Stromal cell of bone marrow (primary cell): ENCODE data around the gene RASSF5.
"Not testable (repeated sequence)": the region's sequence is repeated elsewhere in the genome, so short reads cannot be mapped to it uniquely, and the experiment has no call there.

Experiments used
- DNase-seq: peaks from one replicate; pipeline ENCODE4 v3.0.0-alpha.2; 2012; ENCODE audit warnings: low read depth

The RASSF5 gene

DNA sequence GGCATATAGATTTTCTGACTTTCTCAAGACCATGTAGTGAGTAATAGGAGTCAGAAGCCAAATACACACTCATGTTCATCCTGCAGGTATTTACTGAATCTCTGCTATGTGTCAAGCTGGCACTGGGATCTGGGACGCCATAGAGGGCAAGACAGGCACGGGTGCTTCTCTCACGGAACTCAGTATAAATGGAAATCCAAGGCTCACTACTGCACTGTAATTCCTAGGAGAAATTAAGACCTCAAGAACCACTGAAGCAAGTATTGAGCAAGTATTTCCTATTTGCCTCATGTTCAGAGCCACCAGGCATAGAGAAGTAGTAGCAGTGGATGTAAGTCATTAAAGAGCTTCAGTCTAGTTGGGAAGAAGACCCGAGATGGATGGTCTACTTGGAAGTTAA, 66.0 kb downstream of the RASSF5 start:
- no peak for DNase-seq

- DNase-seq = no peak
Measured at GRCh38 chr1:206573762-206574161, 66.4 kb downstream of the RASSF5 start.

DNA sequence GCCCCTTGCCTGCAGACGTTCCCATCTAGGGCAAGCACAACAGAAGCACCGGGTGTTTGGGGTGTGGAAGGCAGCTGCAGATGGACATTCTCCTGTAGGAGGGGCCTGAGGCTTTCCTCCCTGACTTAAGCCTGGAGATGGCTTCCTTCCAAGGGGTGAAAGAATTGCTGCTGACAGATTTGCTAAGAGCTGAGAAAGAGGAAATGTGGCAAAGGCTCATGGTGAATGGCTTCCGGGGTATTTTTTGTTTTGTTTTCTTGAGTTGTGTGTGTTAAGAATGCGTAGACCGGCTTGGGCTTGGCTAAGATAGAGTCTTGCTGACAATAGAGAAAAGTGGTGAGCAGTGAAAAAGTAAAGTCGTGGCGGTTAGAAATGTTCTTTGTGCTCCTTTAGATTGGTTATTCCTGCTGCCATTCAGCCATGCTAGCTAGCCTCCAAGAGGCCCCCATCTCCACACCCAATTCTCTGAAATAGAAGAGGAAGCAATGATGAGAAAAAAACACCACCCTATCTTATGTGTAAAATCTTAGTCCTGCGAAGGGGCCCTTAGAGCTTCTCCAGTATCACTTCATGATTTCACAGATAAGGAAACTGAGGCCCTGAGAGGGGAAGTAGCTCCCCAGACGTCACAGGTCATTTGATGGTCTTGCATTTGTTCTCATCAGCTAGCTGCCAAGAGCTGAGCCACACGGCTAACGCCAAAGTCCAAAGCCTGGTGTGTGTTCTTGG, 68.0 kb downstream of the RASSF5 start:
- DNase-seq = peak; percentile 49

GRCh38 chr1:206575894-206576737, 68.8 kb downstream of the RASSF5 start:
- DNase-seq = no peak

DNA sequence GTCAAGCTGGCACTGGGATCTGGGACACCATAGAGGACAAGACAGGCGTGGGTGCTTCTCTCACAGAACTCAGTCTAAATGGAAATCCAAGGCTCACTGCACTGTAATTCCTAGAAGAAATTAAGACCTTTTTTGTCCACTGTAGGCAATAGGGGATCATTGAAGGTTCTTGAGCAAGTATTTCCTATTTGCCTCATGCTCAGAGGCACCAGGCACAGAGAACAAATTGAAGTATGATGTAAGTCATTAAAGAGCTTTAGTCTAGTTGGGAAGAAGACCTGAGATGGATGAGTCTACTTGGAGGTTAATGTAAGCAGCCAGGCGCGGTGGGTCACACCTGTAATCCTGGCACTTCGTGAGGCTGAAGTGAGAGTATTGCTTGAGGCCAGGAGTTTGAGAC, 70.3 kb downstream of the RASSF5 start:
- DNase-seq = no peak

- DNase-seq = no peak
Measured at GRCh38 chr1:206578068-206578977, 71.0 kb downstream of the RASSF5 start.

GRCh38 chr1:206578978-206579374, 71.6 kb downstream of the RASSF5 start:
- DNase-seq = no peak

GRCh38 chr1:206579747-206580437, 72.6 kb downstream of the RASSF5 start:
- DNase-seq = peak; percentile 54

- no peak for DNase-seq
Measured at GRCh38 chr1:206580438-206581113, 73.2 kb downstream of the RASSF5 start.

DNA sequence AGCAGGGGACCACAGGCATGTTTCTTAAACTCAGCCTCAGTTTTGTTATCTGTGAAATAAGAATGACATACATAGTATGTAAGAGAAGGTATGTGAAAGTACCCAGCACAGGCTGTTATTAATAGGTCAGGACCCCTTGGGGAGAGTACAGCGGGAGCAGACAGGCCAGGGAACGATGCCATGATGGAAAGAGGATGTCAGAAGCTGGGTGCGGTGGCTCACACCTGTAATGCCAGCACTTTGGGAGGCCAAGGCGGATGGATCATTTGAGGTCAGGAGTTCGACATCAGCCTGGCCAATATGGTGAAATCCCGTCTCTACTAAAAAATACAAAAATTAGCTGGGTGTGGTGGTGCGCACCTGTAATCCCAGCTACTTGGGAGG, 73.8 kb downstream of the RASSF5 start:
- not testable (repeated sequence) for DNase-seq

DNA sequence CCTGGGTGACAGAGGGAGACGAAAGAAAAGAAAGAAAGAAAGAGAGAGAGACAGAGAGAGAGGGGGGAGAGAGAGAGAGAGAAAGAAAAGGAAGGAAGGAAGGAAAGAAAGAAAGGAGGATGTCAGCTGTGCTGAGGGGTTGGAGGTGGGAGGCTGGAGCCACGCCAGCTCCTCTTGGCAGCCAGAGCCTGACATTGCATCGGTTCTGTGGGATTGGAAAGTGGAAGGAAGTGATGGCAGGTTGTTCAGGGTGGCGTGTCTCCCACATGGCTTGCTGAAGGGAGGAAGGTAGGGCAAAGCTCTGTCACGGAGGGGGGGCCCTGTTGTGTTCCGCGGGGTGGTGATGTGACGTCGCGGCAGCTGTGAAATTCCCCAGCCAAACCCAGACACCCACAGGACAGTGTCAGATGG, 74.2 kb downstream of the RASSF5 start:
- DNase-seq = no peak

DNA sequence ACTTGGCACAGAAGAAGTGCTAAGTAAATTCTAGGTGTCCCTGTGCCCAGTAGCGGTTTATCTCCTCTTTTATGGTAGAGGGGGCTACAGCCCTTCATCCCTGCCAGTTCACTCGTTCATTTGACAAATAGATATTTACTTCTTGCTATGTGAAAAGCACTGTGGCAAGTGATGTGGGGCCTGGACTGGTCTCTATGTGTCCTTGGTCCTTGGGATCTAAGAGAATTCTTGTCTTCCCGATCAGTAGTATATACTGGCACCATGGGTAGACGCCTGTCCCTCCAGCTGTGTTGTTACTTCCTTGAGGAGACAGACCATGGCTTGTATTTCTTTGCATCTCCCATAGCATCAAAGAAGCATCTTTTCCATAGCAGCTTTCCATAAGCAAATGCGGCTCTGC, 75.2 kb downstream of the RASSF5 start:
- no peak for DNase-seq

- no peak for DNase-seq
Measured at GRCh38 chr1:206582971-206583706, 75.8 kb downstream of the RASSF5 start.

GRCh38 chr1:206583707-206584648, 76.6 kb downstream of the RASSF5 start:
- DNase-seq = no peak

GRCh38 chr1:206584683-206585082, 77.4 kb downstream of the RASSF5 start:
- no peak for DNase-seq

GRCh38 chr1:206586501-206587445, 79.4 kb downstream of the RASSF5 start:
- no peak for DNase-seq

DNA sequence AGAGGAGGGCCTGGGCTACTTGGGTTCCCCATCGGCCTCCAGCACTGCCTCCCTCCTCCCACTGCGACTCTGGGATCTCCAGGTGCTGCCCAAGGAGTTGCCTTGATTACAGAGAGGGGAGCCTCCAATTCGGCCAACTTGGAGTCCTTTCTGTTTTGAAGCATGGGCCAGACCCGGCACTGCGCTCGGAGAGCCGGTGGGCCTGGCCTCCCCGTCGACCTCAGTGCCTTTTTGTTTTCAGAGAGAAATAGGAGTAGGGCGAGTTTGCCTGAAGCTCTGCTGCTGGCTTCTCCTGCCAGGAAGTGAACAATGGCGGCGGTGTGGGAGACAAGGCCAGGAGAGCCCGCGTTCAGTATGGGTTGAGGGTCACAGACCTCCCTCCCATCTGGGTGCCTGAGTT, 80.6 kb downstream of the RASSF5 start:
- DNase-seq = no peak

DNA sequence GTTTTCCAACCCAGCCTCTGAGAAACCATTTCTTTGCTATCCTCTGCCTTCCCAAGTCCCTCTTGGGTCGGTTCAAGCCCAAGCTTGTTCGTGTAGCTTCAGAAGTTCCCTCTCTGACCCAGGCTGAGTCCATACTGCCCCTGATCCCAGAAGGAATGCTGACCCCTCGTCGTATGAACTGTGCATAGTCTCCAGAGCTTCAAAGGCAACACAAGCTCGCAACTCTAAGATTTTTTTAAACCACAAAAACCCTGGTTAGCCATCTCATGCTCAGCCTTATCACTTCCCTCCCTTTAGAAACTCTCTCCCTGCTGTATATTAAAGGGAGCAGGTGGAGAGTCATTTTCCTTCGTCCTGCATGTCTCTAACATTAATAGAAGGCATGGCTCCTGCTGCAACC, 81.2 kb downstream of the RASSF5 start:
- no peak for DNase-seq
